Measurements from ENCODE around the gene CPVL. TPM values are rescaled to one million over a fixed set of nuclear protein-coding genes. Genes with fewer than 3 reads are reported as not detected.

CPVL gene
- total RNA-seq, 1 donor from 2014 or later, result 15.2 TPM

- H3K27ac ChIP-seq, result no peak overlapping the region
- no peaks in the 10 kb centered on the region for H3K36me3 ChIP-seq
- intact Hi-C loops (cut with DNase I), result no loop called here
- no peaks in the 10 kb centered on the region for H3K27me3 ChIP-seq
- no peak for TF ChIP-seq CTCF (IDR thresholded peaks at IDR 0.05)
- no peak for DNase-seq (ENCODE audit: low spot score in 2 of 2)
- no peaks in the 10 kb centered on the region for H3K4me1 ChIP-seq
- no peak overlapping the region for H3K4me3 ChIP-seq
- H3K9me3 ChIP-seq, result no peaks in the 10 kb centered on the region
Measured at GRCh38 chr7:29139191-29139590, 7.1 kb downstream of the CPVL start.

GRCh38 chr7:29138588-29138987, 7.7 kb downstream of the CPVL start:
- no peaks in the 10 kb centered on the region for H3K4me1 ChIP-seq
- H3K9me3 ChIP-seq, result no peaks in the 10 kb centered on the region
- DNase-seq (ENCODE audit: low spot score in 2 of 2), result no peak
- no peak for TF ChIP-seq CTCF (IDR thresholded peaks at IDR 0.05)
- no peaks in the 10 kb centered on the region for H3K27me3 ChIP-seq
- H3K27ac ChIP-seq, result no peak overlapping the region
- no peaks in the 10 kb centered on the region for H3K36me3 ChIP-seq
- H3K4me3 ChIP-seq, result no peak overlapping the region
- intact Hi-C loops (cut with DNase I), result no loop called here

- H3K27ac ChIP-seq, result no peak overlapping the region
- H3K4me1 ChIP-seq, result no peaks in the 10 kb centered on the region
- no peak overlapping the region for H3K4me3 ChIP-seq
- intact Hi-C loops (cut with DNase I), result no loop called here
- TF ChIP-seq CTCF (IDR thresholded peaks at IDR 0.05), result no peak
- no peak for DNase-seq (ENCODE audit: low spot score in 2 of 2)
- H3K27me3 ChIP-seq, result no peaks in the 10 kb centered on the region
- no peaks in the 10 kb centered on the region for H3K36me3 ChIP-seq
- H3K9me3 ChIP-seq, result no peaks in the 10 kb centered on the region
Measured at GRCh38 chr7:29135846-29136245, 10.5 kb downstream of the CPVL start.

- H3K4me3 ChIP-seq, result no peak overlapping the region
- no peaks in the 10 kb centered on the region for H3K9me3 ChIP-seq
- no peaks in the 10 kb centered on the region for H3K27me3 ChIP-seq
- intact Hi-C loops (cut with DNase I), result no loop called here
- no peak overlapping the region for H3K27ac ChIP-seq
- H3K4me1 ChIP-seq, result no peaks in the 10 kb centered on the region
- no peak for DNase-seq (ENCODE audit: low spot score in 2 of 2)
- no peaks in the 10 kb centered on the region for H3K36me3 ChIP-seq
- no peak for TF ChIP-seq CTCF (IDR thresholded peaks at IDR 0.05)
Measured at GRCh38 chr7:29132980-29133379, 13.4 kb downstream of the CPVL start.

- no peak for DNase-seq (ENCODE audit: low spot score in 2 of 2)
- Histone ChIP-seq H3K4me1 (no peaks in the 10 kb centered on the region), H3K4me3 (no peak overlapping the region), H3K27me3 (no peaks in the 10 kb centered on the region), H3K36me3 (no peaks in the 10 kb centered on the region), H3K9me3 (no peaks in the 10 kb centered on the region), H3K27ac (no peak overlapping the region)
- TF ChIP-seq CTCF (IDR thresholded peaks at IDR 0.05), result no peak
- intact Hi-C loops (cut with DNase I), result no loop called here
Measured at GRCh38 chr7:29131678-29132077, 14.7 kb downstream of the CPVL start.

GRCh38 chr7:29130096-29130495, 16.2 kb downstream of the CPVL start:
- no peaks in the 10 kb centered on the region for H3K27me3 ChIP-seq
- no peaks in the 10 kb centered on the region for H3K36me3 ChIP-seq
- intact Hi-C loops (cut with DNase I), result no loop called here
- no peak overlapping the region for H3K27ac ChIP-seq
- no peak overlapping the region for H3K4me3 ChIP-seq
- TF ChIP-seq CTCF (IDR thresholded peaks at IDR 0.05), result no peak
- H3K9me3 ChIP-seq, result no peaks in the 10 kb centered on the region
- no peaks in the 10 kb centered on the region for H3K4me1 ChIP-seq
- no peak for DNase-seq (ENCODE audit: low spot score in 2 of 2)

All from ascending aorta (tissue), 2 donors.